C4-2B (cell line): ENCODE measurements around the gene FNDC3B.

Experiments used
- ZFX ChIP-seq: fragments of 450-650 bp; IDR thresholded peaks from 2 replicates; pipeline ENCODE4 v1.6.1; 2017
- TF ChIP-seq, protein P1 (sequence below): fragments of 450-650 bp; conservative IDR thresholded peaks from 2 replicates; pipeline ENCODE4 v1.5.1; 2017; ENCODE audit warnings: mild to moderate bottlenecking

DNA sequence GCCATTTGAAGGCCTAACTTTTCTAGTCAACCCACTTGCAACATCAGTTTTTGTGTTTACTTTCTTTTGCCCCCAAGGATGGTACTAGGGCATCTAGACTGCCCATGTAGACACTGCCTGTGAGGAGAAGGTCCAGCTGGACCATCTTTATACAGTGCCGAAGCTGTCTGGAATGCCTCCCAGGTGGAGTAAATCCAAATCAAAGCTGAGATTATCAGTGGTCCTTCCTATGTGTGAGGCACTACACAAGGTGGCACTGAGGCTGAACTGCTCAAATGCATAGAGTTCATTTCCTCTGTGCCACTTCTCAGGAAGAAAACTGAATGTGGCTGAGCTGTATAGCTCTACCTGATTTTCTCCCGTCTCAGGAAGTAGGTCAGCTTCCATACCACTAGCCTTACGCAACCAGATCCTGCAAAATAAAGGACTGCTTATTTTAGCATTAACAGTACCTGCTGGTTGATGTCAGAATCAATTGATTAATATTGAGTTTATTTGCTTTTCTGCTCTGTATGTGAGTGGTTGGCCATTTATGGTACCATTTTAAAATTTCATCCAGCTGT, 302.8 kb downstream of the FNDC3B start:
- TF ChIP-seq, protein P1, sequence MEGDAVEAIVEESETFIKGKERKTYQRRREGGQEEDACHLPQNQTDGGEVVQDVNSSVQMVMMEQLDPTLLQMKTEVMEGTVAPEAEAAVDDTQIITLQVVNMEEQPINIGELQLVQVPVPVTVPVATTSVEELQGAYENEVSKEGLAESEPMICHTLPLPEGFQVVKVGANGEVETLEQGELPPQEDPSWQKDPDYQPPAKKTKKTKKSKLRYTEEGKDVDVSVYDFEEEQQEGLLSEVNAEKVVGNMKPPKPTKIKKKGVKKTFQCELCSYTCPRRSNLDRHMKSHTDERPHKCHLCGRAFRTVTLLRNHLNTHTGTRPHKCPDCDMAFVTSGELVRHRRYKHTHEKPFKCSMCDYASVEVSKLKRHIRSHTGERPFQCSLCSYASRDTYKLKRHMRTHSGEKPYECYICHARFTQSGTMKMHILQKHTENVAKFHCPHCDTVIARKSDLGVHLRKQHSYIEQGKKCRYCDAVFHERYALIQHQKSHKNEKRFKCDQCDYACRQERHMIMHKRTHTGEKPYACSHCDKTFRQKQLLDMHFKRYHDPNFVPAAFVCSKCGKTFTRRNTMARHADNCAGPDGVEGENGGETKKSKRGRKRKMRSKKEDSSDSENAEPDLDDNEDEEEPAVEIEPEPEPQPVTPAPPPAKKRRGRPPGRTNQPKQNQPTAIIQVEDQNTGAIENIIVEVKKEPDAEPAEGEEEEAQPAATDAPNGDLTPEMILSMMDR, result no peak
- TF ChIP-seq ZFX, result no peak
